Measurements from ENCODE around the gene MBTPS1. TPM values are rescaled to one million over a fixed set of nuclear protein-coding genes. Genes with fewer than 3 reads are reported as not detected.
A peak's percentile ranks its signal among the peaks of the same experiment; 100 is the strongest.

Gene MBTPS1
- total and polyA plus RNA-seq, 11 donors, result 37.2 to 91.4 (median 67.7) TPM

- ATAC-seq, result no peak
Measured at GRCh38 chr16:84014570-84015327, 102.0 kb downstream of the MBTPS1 start.

GRCh38 chr16:84013787-84014569 lies 102.8 kb downstream of the MBTPS1 start:
- intact Hi-C loops (cut with DNase I), result no loop called here
- 7 to 22% (median 16%) methylated on average over 10 to 14 of the region's 14 CpGs for WGBS, 4 donors
- peaks cover 0 to 5% (median 0%) of the 10 kb centered on the region in 12 donors for H3K4me1 ChIP-seq
- DNase-seq (peak in 1 of 5 donors; percentile 50), ATAC-seq (peak; percentile 42 to 75 (median 70))
- TF ChIP-seq CTCF (IDR thresholded peaks at IDR 0.05), result no peak
- H3K27ac ChIP-seq, result no peak overlapping the region
- no peaks in the 10 kb centered on the region for H3K27me3 ChIP-seq
- no peaks in the 10 kb centered on the region for H3K36me3 ChIP-seq
- H3K9me3 ChIP-seq, result no peaks in the 10 kb centered on the region
- no peak overlapping the region for H3K4me3 ChIP-seq

More at GRCh38 chr16:84014570-84015327, 102.0 kb downstream of the MBTPS1 start:
- no peak for DNase-seq
- no peak overlapping the region for H3K27ac ChIP-seq
- no peak for TF ChIP-seq POLR2A (IDR thresholded peaks at IDR 0.05)
- no peak for TF ChIP-seq CTCF (IDR thresholded peaks at IDR 0.05)
- no peaks in the 10 kb centered on the region for H3K36me3 ChIP-seq
- intact Hi-C loops (cut with DNase I), result no loop called here
- H3K9me3 ChIP-seq, result no peaks in the 10 kb centered on the region
- H3K4me1 ChIP-seq, result peaks cover 0 to 7% (median 0%) of the 10 kb centered on the region in 12 donors
- no peaks in the 10 kb centered on the region for H3K27me3 ChIP-seq
- no peak overlapping the region for H3K4me3 ChIP-seq
- 67 to 75% (median 72%) methylated on average over 14 of the region's 14 CpGs for WGBS, 4 donors

- peak in 1 of 5 donors; percentile 20 for DNase-seq
- Histone ChIP-seq H3K27ac (no peak overlapping the region), H3K27me3 (peaks cover 0 to 3% (median 0%) of the 10 kb centered on the region in 9 donors), H3K4me3 (no peak overlapping the region), H3K9me3 (no peaks in the 10 kb centered on the region), H3K36me3 (no peaks in the 10 kb centered on the region), H3K4me1 (peaks cover 0 to 3% (median 0%) of the 10 kb centered on the region in 12 donors)
- WGBS, 4 donors, result 88 to 97% (median 95%) methylated on average over 6 of the region's 6 CpGs
- intact Hi-C loops (cut with DNase I), result loop anchor here in 1 of 10 donors (5.0 kb wide), 1 partner anchor 38 kb away; no protein-coding TSS in a partner anchor
- no peak for ATAC-seq
- TF ChIP-seq CTCF (IDR thresholded peaks at IDR 0.05) (no peak), POLR2A (IDR thresholded peaks at IDR 0.05) (no peak)
Measured at GRCh38 chr16:84009282-84009681, 107.5 kb downstream of the MBTPS1 start.

GRCh38 chr16:84007965-84008364 lies 108.8 kb downstream of the MBTPS1 start:
- DNase-seq (peak in 4 of 5 donors; percentile 24 to 57 (median 49)), ATAC-seq (peak; percentile 54 to 79 (median 62))
- TF ChIP-seq POLR2A (IDR thresholded peaks at IDR 0.05) (no peak), CTCF (IDR thresholded peaks at IDR 0.05) (no peak)
- H3K9me3 ChIP-seq, result no peaks in the 10 kb centered on the region
- no peak overlapping the region for H3K27ac ChIP-seq
- H3K27me3 ChIP-seq, result peaks cover 0 to 7% (median 0%) of the 10 kb centered on the region in 9 donors
- no peaks in the 10 kb centered on the region for H3K4me1 ChIP-seq
- H3K36me3 ChIP-seq, result no peaks in the 10 kb centered on the region
- intact Hi-C loops (cut with DNase I), result loop anchor here in 1 of 10 donors (5.0 kb wide), 1 partner anchor 39 kb away; no protein-coding TSS in a partner anchor
- H3K4me3 ChIP-seq, result no peak overlapping the region
- WGBS, 4 donors, result 36 to 59% (median 45%) methylated on average over 8 of the region's 8 CpGs

Data from heart left ventricle (tissue), 16 donors.